Activated CD4-positive, CD25-positive, alpha-beta regulatory T cell treated with anti-CD3 and anti-CD28 coated beads, Interleukin-2, amount 50 U/mL, for 24 hours (primary cell): ENCODE measurements around the gene TBC1D4.
"Not testable (repeated sequence)": the region's sequence is repeated elsewhere in the genome, so short reads cannot be mapped to it uniquely, and the experiment has no call there.

Experiments used
- ATAC-seq, 2 donors: fragments of 150-1000 bp; cut with Tn5 transposase; one replicate each; pipeline ENCODE4 v1.10.0; 2021; ENCODE audit warnings: mild to moderate bottlenecking in 1 of 2, moderate library complexity in 1 of 2

TBC1D4 gene

GRCh38 chr13:75352641-75353327 lies 129.2 kb downstream of the TBC1D4 start:
- ATAC-seq, result no peak

GRCh38 chr13:75351538-75351937 lies 130.4 kb downstream of the TBC1D4 start:
- ATAC-seq, result not testable (repeated sequence)

- ATAC-seq, result no peak
These were observed 134.0 kb downstream of the TBC1D4 start for GRCh38 chr13:75347925-75348324.

GRCh38 chr13:75347457-75347856 lies 134.5 kb downstream of the TBC1D4 start:
- ATAC-seq, result no peak

GRCh38 chr13:75345193-75345592 lies 136.8 kb downstream of the TBC1D4 start:
- ATAC-seq, result no peak

- ATAC-seq, result no peak
These were observed 140.9 kb downstream of the TBC1D4 start for GRCh38 chr13:75341028-75341427.

GRCh38 chr13:75339635-75340374 lies 142.2 kb downstream of the TBC1D4 start:
- ATAC-seq, result no peak

- no peak for ATAC-seq
These were observed 147.1 kb downstream of the TBC1D4 start for GRCh38 chr13:75334634-75335447.

- ATAC-seq, result no peak
These were observed 148.9 kb downstream of the TBC1D4 start for GRCh38 chr13:75333103-75333502.

GRCh38 chr13:75331792-75332349 lies 150.1 kb downstream of the TBC1D4 start:
- ATAC-seq, result no peak

GRCh38 chr13:75330770-75331169 lies 151.2 kb downstream of the TBC1D4 start:
- no peak for ATAC-seq

GRCh38 chr13:75329723-75330122 lies 152.2 kb downstream of the TBC1D4 start:
- ATAC-seq, result no peak

- ATAC-seq, result no peak
These were observed 152.9 kb downstream of the TBC1D4 start for GRCh38 chr13:75329097-75329496.

GRCh38 chr13:75327135-75327510 lies 154.8 kb downstream of the TBC1D4 start:
- no peak for ATAC-seq

- ATAC-seq, result peak; percentile 82 to 88
These were observed 155.5 kb downstream of the TBC1D4 start for GRCh38 chr13:75326173-75327134.

- peak in 1 of 2 donors; percentile 8 for ATAC-seq
These were observed 156.3 kb downstream of the TBC1D4 start for GRCh38 chr13:75325711-75326110.

GRCh38 chr13:75324413-75324940 lies 157.5 kb downstream of the TBC1D4 start:
- ATAC-seq, result no peak

- peak; percentile 7 to 28 for ATAC-seq
These were observed 160.9 kb downstream of the TBC1D4 start for GRCh38 chr13:75321084-75321483.

GRCh38 chr13:75319254-75319653 lies 162.7 kb downstream of the TBC1D4 start:
- no peak for ATAC-seq

- ATAC-seq, result peak; percentile 67 to 70
These were observed 163.7 kb downstream of the TBC1D4 start for GRCh38 chr13:75318138-75318833.

- no peak for ATAC-seq
These were observed 165.5 kb downstream of the TBC1D4 start for GRCh38 chr13:75316427-75316826.
